CD4-positive, alpha-beta T cell treated with Interleukin-17A for 4 hours (primary cell): ENCODE data around the gene ALDH3B1.
"Not testable (repeated sequence)": the region's sequence is repeated elsewhere in the genome, so short reads cannot be mapped to it uniquely, and the experiment has no call there.

ENCODE experiments used
- DNase-seq: peaks from one replicate; pipeline ENCODE4 v3.0.0-alpha.2; 2020; ENCODE audit warnings: mixed read lengths

Gene ALDH3B1, protein sequence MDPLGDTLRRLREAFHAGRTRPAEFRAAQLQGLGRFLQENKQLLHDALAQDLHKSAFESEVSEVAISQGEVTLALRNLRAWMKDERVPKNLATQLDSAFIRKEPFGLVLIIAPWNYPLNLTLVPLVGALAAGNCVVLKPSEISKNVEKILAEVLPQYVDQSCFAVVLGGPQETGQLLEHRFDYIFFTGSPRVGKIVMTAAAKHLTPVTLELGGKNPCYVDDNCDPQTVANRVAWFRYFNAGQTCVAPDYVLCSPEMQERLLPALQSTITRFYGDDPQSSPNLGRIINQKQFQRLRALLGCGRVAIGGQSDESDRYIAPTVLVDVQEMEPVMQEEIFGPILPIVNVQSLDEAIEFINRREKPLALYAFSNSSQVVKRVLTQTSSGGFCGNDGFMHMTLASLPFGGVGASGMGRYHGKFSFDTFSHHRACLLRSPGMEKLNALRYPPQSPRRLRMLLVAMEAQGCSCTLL

DNA sequence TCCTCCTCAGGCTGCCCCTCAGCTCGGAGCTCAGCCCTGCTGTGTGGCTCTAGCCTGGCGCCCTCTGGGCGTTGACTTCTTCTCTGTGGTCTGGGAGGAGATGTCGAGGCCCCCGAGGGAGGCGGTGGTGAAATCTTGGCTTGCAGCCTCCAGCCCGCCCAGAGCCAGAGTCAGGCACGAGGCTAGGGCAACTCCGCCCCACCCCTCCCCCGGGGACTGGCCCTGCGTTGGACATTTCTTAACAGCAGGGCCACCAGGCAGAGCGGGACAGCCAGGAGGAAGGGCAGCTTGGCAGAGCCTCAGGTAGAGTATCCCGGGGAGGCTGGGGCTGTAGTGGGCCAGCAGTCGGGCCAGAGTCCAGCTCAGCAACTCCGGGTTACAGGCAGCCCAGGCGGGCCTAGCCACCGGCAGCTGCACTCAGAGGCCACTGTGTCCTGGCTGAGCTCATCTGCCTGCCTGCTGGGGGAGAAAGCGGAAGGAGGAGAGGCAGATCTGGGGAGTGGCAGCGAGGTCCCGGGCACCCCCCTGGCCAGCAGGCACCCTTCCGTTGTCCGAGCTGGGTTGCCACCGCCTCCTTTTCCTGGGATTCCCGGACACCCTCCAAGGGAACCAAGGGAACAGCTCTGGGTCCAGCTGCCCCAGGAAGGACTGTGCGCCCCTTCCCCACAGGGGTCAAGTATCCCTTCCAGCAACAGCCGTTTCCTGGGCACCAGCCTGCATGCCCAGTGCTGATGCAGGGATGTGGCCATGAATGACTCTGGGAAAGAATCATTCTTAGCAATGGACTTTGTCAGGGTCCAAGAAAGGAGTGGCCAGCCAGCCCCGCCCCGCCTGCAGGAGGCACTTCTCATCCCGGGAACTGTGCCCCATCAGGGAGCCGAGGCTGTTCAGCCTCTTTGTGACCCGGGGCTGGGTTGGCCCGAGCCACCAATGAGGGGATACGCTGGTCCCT lies at the start of gene ALDH3B1:
ALDH3B1 (plus strand) TSS at position 238 of the 952 bp plus-strand sequence. CDS start 4,971 bp downstream, outside the sequence.
- no peak for DNase-seq

GRCh38 chr11:67963217-67963616 lies 46.9 kb upstream of the ALDH3B1 start:
- not testable (repeated sequence) for DNase-seq

- not testable (repeated sequence) for DNase-seq
Observed at GRCh38 chr11:67963879-67964278, 46.2 kb upstream of the ALDH3B1 start.

GRCh38 chr11:67964746-67965145 lies 45.4 kb upstream of the ALDH3B1 start:
- not testable (repeated sequence) for DNase-seq

DNA sequence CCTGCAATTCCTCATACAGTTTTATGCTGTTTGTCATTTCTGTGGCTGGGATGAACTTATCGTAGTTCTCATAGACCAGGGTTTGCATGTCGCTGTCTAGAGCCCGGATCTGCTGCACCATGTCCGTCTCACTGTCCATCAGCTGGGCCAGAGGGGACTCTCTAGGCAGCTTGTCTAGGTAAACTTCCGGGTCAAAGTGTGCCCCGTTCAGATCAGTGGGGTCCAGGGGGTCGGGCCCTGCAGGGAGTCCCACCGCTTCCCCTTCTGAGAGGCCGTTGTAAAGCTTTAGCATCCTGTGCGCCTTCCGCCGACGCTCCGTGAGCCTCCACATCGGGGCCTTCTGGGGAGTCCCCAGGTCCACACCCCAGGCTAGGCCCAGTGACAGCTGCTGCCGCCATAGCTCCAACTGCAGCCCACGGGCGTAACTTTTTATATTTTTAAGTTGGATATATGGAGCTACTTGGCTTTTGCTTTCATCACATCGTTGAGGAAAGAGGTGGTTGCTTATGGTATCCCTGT lies 44.2 kb upstream of the ALDH3B1 start:
- DNase-seq: not testable (repeated sequence)

DNA sequence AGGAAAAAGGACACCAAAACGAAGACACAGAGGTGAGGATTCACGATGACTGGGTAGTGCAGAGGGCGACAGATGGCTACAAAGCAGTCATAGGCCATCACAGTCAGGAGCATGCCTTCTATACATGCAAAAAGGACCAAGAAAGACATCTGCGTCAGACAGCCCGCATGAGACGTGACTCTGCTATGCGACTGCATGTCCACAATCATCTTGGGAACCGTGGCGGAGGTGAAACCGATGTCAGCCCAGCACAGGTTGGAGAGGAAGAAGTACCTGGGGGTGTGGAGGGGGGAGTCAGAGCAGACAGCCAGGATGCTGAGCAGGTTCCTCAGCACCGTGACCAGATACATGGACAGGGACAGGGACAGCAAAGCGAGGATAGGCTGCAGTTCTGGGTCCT lies 35.4 kb upstream of the ALDH3B1 start:
- not testable (repeated sequence) for DNase-seq

DNA sequence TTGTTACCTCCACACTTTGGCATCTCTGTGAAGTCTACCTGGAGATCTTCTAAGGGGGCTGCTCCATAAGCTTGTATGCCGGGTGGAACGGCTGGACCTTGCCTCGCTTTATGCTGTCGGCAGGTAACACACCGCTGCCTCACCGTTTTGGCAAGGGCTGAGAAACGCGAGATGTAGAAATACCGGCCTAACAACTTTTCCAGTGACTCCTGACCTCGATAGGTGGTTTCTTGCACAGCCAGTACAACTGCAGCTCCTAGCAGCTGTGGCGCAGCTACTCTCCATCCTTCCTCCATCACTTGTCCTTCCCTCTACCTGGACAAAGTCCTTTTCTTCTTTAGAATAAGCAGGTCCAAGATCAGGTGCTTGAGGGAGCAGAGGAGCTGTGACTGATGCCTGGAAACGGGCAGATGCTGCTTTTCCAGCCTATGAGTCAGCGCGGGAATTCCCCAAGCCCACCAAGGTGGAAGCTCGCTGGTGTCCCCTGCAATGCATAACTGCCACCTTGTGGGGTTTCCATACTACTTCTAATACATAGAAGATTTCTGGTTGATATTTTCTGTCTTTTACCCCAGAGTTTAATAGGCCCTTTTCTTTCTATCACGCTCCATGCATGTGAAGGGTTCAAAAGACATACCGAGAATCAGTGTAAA lies 31.2 kb upstream of the ALDH3B1 start:
- DNase-seq: not testable (repeated sequence)

- not testable (repeated sequence) for DNase-seq
Observed at GRCh38 chr11:67981226-67981625, 28.9 kb upstream of the ALDH3B1 start.

- DNase-seq: not testable (repeated sequence)
Observed at GRCh38 chr11:67982255-67982857, 27.8 kb upstream of the ALDH3B1 start.

GRCh38 chr11:67983951-67984350 lies 26.2 kb upstream of the ALDH3B1 start:
- DNase-seq: no peak

DNA sequence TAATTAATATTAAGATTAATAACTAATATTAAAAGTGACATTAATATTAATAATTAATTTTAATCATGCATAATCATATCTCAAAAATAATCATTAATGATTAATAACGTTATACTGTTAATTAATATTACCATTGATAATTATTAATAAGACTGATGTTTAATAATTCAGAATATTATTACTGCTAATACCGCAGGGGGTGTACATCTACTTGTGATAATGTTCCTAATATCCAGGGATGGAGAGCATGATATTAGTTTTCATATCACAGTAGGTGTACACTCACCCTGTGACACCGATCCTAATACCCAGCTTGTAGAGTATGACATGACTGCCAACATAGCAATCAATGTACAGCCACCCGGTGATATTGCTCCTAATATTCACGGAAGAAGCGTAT lies 24.8 kb upstream of the ALDH3B1 start:
- not testable (repeated sequence) for DNase-seq

GRCh38 chr11:67990546-67991346 lies 19.4 kb upstream of the ALDH3B1 start:
- not testable (repeated sequence) for DNase-seq

DNA sequence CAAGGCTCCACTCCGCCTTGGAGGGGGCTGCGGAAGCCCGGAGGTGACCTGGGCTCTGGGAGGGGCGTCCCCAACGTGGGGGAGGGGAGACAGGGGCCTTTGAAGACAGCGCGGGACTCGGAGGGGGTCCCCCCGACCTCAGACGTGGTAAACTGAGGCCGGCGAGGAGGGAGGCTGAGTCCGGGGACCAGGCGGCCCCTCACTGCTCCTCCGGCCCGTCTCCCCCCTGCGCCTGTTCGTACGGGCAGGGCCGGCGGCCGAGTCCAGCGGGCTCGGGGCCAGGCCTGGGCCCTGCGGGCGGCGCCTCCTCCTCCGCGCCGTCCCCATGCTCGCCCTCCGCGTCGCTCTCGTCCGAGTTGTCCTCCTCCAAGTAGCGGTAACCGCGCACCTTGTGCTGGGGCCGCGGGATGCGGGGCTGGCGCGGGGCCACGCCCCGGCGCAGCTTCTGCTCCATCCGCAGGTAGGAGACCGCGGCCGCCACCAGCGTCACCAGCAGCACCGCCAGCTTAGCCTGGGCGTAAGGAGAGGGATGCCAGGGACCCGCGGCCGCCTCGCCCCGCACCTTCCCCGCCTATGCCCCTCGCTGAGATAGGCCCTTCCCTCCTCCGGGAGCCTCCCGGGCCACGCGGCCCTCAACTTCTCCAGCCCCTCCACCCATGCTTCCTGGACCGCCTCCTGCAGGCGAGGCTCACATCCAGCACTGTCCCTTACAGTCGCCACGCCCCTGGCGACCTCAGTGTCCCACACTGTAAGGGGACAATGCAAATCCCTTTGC lies 18.6 kb upstream of the ALDH3B1 start:
- DNase-seq: not testable (repeated sequence)

- DNase-seq: peak; percentile 65
Observed at GRCh38 chr11:67993821-67994220, 16.3 kb upstream of the ALDH3B1 start.

- not testable (repeated sequence) for DNase-seq
Observed at GRCh38 chr11:67994387-67994786, 15.7 kb upstream of the ALDH3B1 start.

DNA sequence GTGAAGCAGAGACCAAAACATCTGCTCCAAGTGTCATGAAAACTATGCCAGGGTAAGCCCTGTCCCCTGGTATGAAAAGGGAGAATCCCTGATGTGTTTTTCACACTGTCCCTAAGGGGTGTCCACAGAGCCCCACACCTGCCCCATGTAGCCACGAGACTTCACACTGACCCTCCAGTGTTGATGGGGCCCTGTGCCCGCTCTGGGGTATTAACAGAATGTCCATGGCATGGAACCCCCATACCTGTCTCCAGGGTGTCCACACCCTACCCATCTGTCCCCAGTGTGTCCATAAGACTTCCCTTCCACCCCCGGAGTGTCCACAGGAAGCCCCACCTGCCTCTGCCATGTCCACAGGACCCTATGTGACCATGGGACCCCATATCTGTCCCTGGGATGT lies 15.0 kb upstream of the ALDH3B1 start:
- DNase-seq: not testable (repeated sequence)

GRCh38 chr11:67995579-67995978 lies 14.5 kb upstream of the ALDH3B1 start:
- DNase-seq: not testable (repeated sequence)

- DNase-seq: no peak
Observed at GRCh38 chr11:67996051-67996450, 14.1 kb upstream of the ALDH3B1 start.

- DNase-seq: no peak
Observed at GRCh38 chr11:67996622-67997474, 13.3 kb upstream of the ALDH3B1 start.
